GM18520 (cell line): ENCODE data around the gene CSNK2A3.

Source experiments
- ATAC-seq: cut with Tn5 transposase; IDR thresholded peaks from one replicate; pipeline ENCODE4 v1.9.1; 2021; ENCODE audit not compliant: unreplicated experiment

Gene CSNK2A3

GRCh38 chr11:11338304-11338703, 14.7 kb downstream of the CSNK2A3 start:
- ATAC-seq, result no peak

GRCh38 chr11:11336664-11337063, 16.4 kb downstream of the CSNK2A3 start:
- no peak for ATAC-seq

GRCh38 chr11:11335043-11335442, 18.0 kb downstream of the CSNK2A3 start:
- ATAC-seq, result no peak

DNA sequence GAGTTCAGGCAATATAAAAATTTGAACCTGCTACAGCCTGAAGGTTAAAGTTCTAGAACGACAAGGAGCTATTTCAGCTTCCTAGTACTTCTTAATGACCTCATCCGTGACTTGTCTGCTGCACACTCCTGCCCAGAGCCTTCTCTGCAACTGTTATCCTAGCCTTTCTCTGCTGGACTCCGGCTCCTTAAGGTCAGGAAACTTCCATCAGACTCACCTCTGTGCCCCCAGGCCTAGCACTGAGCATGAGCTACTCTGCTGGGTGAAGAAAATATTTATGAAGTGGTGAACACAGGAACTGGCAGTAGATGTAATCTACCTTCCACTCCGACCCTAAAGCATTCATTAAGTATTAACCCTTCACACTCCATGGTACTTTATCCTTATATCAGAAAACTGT, 18.4 kb downstream of the CSNK2A3 start:
- no peak for ATAC-seq

DNA sequence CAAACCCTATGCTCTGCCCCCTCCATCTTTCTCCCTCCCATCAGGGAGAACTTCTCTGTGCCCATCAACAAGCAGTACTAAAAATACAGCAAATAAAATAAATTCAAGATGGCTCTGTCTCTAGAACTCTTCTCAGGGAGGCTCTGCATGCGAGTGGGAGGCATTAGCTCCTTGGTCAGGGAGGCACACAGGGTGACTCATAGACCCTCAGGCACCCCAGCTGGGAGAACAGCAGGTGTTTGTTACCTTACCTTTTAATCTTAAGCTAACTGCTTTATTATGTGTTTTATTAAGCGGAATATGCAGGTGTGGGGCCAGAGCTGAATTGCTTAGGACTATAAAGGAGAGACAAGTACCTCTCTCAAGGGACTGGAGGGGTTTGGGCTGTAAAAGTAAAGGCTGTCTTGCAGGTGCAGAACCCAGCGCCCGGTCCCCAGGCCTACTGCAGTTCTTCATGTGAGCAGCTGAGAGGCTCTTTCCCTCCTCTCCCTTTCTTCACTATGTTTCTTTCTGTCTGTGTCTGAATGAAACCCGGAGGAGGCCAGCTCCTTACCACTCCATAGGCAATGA, 20.8 kb downstream of the CSNK2A3 start:
- ATAC-seq, result no peak

DNA sequence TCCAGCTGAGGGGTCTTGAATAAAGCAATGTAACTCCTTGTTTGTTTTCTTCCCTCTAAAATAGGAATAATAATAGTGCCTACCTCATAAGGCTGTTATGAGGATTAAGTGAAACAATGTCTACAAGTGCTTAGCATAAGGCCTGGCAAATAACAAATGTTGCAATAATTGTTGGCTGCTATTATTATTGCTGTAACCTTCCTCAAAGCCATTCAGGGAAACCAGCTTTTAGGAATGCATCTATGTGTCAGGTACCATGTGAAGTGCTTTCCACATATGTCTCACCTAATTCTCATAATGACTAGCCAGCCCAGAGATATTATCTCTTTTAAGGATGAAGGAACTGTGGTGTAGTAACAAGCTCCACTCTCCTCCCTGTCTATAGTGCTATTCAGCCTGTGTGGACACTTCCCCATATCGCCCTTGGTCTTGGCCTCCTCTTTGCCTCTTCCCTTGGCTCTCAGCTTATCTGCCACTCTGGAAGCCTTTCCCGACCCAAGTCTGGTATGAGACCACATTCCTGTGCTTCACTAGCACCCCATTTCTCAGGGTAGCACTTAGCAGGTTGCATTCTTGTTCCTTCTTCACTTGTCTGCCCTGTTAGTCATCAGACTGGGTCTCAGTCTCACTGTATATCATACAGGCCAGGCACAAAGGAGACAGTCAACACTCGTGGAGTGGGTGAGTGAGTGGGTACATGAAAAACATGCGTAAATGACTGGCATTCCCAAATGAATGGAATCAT, 23.8 kb downstream of the CSNK2A3 start:
- no peak for ATAC-seq

DNA sequence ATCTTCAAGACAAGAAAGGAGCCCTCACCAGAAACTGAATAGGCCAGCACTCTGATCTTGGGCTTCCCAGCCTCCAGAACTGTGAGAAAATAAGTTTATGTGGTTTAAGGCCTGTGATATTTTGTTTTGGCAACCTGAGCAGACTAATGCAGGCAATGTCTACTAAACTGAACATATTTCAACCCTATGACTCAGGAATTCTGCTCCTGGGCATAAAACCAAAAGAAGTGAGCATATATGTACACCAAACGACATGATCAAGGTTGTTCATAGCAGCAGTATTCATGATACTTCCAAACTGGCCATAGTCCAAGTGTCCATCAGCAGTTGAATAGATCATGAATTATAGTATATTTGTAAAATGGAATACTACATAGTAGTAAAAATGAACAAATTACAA, 29.0 kb downstream of the CSNK2A3 start:
- no peak for ATAC-seq

DNA sequence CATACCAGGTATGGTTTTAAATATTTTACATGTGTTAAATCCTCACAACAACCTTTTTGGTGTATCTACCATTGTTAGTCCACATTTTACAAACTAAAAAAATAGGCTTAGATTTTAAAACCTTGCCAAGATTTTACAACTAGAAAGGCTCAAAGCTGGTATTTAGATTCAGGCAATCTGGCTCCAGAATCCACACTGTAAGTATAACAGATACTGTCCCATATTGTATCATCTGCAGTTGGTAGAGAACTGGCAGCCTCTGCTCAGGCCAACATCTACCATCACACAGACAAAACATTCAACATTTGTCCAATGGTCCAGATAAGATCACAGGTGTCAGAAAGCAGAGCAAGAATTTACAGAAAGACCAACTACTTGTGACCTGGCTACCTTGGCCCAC, 30.9 kb downstream of the CSNK2A3 start:
- ATAC-seq, result no peak

DNA sequence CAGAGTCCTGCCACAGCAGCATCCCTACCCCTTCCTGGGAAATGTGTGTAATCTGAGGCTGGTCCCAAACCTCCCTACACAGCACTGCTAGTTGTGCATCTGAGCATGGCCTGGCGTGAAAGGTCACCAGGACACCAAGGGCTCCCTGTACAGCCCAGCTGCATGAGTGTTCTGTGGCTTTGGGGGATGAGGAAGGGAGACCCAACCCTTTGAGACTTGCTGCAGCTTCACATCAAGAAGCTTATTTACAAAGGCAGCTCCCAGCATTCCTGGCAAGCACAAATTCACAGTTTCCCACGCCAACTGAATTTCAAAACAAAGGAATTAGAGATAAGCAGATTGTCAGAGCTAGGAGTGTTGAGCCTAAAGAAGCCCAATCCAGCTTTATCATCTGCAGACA, 32.2 kb downstream of the CSNK2A3 start:
- no peak for ATAC-seq

DNA sequence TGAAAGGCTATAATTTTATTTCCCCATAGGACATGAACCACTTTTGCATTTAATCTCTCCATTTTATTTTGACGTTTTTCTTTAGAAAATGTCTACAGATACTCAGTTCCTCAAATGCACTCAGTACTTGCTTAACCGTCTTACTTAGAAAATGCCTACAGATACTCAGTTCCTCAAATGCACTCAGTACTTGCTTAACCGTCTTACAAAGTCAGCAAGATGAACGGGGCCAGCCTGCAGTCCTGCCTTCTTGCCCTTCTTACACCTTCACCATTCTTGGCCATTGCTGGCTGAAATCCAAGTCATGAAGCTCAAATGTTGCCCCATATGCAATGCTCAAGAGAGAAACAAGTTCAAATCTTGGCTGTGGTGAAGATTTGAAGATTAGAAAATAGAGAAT, 34.1 kb downstream of the CSNK2A3 start:
- no peak for ATAC-seq

GRCh38 chr11:11318461-11318860, 34.6 kb downstream of the CSNK2A3 start:
- ATAC-seq, result no peak

- ATAC-seq, result no peak
Observed at GRCh38 chr11:11316651-11317230, 36.3 kb downstream of the CSNK2A3 start.

DNA sequence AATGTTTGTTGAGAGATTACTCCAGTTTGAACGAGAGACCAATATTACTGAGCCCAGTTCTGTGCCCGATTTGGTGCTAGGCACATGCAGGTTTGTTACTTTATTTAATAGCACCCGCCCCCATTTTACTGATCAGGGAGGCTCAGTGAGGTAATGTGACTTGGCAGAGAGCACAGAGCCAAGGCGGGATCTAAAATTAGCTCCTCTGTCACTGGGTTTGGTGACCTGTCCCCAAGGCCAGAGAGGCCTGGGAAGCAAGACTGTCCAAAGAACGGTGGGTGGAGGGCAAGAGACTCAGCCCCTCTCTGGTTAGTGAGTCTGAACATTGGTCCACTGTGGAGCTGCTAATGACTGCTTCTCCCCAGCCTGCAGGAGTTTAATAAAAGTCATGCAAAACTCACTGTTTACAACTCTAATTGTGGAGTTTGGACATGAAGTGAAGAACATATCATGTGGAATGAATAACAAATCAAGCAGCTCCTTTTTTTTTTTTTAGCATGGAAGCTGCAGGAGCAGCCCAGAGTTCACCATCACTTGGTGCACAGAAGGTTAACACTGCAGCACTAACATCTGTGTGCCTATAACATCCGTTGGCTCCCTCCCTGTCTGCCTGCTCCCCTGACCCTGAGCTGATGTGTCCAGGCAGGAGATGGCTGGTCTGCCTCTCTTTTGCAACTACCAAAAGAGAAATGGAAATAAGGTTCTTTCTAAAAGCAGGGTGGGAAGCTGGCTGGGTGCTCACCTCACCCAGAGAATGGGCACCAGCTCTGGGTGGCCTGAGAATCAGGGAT, 39.0 kb downstream of the CSNK2A3 start:
- no peak for ATAC-seq

DNA sequence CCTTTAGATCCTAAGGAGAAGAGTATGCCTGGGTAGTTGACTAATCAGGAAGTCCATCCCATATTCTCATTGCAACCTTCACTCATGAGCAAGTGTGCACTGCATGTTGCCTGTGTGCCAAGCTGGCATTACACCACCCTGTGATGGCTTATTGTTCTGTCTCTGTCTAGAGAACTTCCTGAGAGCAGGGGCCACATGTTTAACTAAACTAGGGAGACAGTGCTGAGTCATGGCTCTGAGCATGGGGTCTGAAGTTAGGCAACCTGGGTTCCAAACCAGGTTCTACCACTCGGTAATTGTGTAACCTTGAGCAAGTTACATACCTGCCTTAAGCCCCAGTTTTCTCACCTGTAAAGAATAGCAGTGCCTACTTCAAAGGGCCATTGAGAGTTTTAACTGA, 39.6 kb downstream of the CSNK2A3 start:
- ATAC-seq, result no peak

- no peak for ATAC-seq
Observed at GRCh38 chr11:11312738-11313137, 40.3 kb downstream of the CSNK2A3 start.

DNA sequence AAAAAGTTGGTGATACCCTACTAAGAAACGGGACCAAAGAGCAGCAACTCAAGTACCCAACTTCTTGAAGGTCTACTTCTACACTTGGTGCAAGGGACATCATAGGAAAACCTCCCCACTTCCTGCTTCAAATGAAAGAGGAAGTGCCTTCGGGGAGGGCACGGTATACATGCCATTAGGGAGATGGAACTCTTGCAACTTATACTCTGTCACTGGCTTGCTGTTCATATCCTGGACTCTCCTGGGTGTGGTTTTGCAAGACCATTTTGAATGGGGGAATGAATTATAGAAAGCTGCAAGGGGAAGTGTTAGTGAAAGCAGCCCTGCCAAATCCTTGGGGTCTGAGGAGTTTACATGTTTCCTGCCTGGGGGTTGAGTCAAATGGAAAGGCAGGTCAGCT, 41.9 kb downstream of the CSNK2A3 start:
- no peak for ATAC-seq

DNA sequence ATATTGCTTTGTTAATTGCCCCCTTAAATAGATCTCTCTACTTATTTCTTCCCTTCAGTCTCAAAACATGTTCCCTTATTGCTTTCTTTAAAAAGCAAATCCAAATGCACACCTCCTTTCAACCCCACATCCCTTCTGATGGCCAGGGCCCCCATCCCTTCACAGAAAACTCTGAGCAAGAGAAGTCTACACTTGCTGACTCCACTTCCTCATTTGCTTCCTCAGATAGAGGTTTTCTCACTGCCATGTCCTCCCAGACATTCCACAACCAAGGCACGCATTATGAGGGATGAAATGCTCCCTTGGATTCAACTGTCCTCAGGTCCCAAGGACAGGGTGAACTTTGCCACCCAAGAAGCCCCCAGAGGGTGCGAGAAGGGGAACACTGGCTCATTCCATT, 43.1 kb downstream of the CSNK2A3 start:
- no peak for ATAC-seq

GRCh38 chr11:11308249-11308648, 44.8 kb downstream of the CSNK2A3 start:
- no peak for ATAC-seq

- no peak for ATAC-seq
Observed at GRCh38 chr11:11306855-11307254, 46.2 kb downstream of the CSNK2A3 start.

GRCh38 chr11:11304550-11304949, 48.5 kb downstream of the CSNK2A3 start:
- no peak for ATAC-seq

- ATAC-seq, result no peak
Observed at GRCh38 chr11:11302565-11302964, 50.5 kb downstream of the CSNK2A3 start.
